ENCODE results near the gene VPS9D1. TPM values are rescaled to one million over a fixed set of nuclear protein-coding genes. Genes with fewer than 3 reads are reported as not detected.

The VPS9D1 gene
- total and polyA plus RNA-seq, 10 of the 15 experiments (the other 5 are each of a cell fraction or from before 2014, with no cell fraction given) = 0.65 to 4.2 (median 1.1) TPM

- TF ChIP-seq PAX8 (IDR thresholded peaks at IDR 0.05) (no peak), EED (IDR thresholded peaks at IDR 0.05; ENCODE audit: low read depth) (no peak), RAD51 (IDR thresholded peaks at IDR 0.05) (no peak), RELA (IDR thresholded peaks at IDR 0.05; ENCODE audit: borderline replicate concordance, partially characterized antibody) (no peak), ZNF622 (IDR thresholded peaks at IDR 0.05) (no peak), MYB (IDR thresholded peaks at IDR 0.05; ENCODE audit: borderline replicate concordance, low read depth, low read length) (no peak)
Measured at GRCh38 chr16:89691986-89692569, 28.6 kb downstream of the VPS9D1 start (continued).

- ATAC-seq (no peak), DNase-seq (ENCODE audit: low read depth, low spot score) (no peak), FAIRE-seq (no peak)
- TF ChIP-seq TAF1 (IDR thresholded peaks at IDR 0.05; ENCODE audit: borderline replicate concordance, low read depth, low read length) (no peak), MTA3 (IDR thresholded peaks at IDR 0.05; ENCODE audit: borderline replicate concordance, low read length) (no peak), SMAD5 (IDR thresholded peaks at IDR 0.05; ENCODE audit: low read depth) (no peak), RAD21 (IDR thresholded peaks at IDR 0.05; ENCODE audit: insufficient read depth, low read depth, low read length) (no peak), RAD51 (IDR thresholded peaks at IDR 0.05) (no peak), E2F8 (IDR thresholded peaks at IDR 0.05; ENCODE audit: low read depth, partially characterized antibody) (no peak), NFXL1 (IDR thresholded peaks at IDR 0.05; ENCODE audit: borderline replicate concordance) (no peak), ZNF274 (IDR thresholded peaks at IDR 0.05; ENCODE audit: insufficient read depth, insufficient read length) (no peak), IRF4 (IDR thresholded peaks at IDR 0.05; ENCODE audit: low read depth, low read length) (no peak), MLLT1 (IDR thresholded peaks at IDR 0.05) (no peak)
- TF ChIP-seq, protein P1, sequence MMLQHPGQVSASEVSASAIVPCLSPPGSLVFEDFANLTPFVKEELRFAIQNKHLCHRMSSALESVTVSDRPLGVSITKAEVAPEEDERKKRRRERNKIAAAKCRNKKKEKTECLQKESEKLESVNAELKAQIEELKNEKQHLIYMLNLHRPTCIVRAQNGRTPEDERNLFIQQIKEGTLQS (IDR thresholded peaks at IDR 0.05; ENCODE audit: borderline replicate concordance, extremely low read depth, low read depth, low read length) = no peak
- in situ Hi-C loops (cut with MboI) (no loop called here), intact Hi-C loops (cut with micrococcal nuclease; ENCODE audit: unreplicated experiment) (no loop called here)
- BruUV-seq (replicated peaks) = no TSS peak
- Histone ChIP-seq H3K36me3 (ENCODE audit: control insufficient read depth in 2 of 2, insufficient read depth in 2 of 2, low read length in 1 of 2) (peaks cover 0 to 12% of the 10 kb centered on the region in 2 experiments; a peak in 3 of 4 replicates), H3K9ac (ENCODE audit: control insufficient read depth, insufficient read depth, low read length) (no peak overlapping the region), H3K9me3 (replicated peaks; ENCODE audit: control insufficient read depth, insufficient read depth, low read length) (no peaks in the 10 kb centered on the region), H4K20me1 (ENCODE audit: control insufficient read depth, insufficient read depth) (no peaks in the 10 kb centered on the region; the same call in 1 of the 2 replicates), H3K27me3 (replicated peaks in 1 of 2; ENCODE audit: control insufficient read depth in 2 of 2, insufficient read depth in 2 of 2, low read length in 1 of 2) (no peaks in the 10 kb centered on the region), H3K27ac (ENCODE audit: control insufficient read depth, insufficient read depth) (no peak overlapping the region), H3K4me3 (no peak overlapping the region), H2AFZ (ENCODE audit: control insufficient read depth, low read depth, low read length) (no peak overlapping the region), H3K4me1 (ENCODE audit: control insufficient read depth, insufficient read depth, low read length) (peaks cover 10% of the 10 kb centered on the region), H3K4me2 (ENCODE audit: control insufficient read depth, insufficient read depth) (no peak overlapping the region), H3K79me2 (ENCODE audit: control insufficient read depth, insufficient read depth, low read length) (peaks cover 11% of the 10 kb centered on the region)
- ChIA-PET RAD21 (ENCODE audit: unreplicated experiment) (interaction anchor here (0.6 kb wide), 1 partner anchor 296 kb away, joined by 3 read pairs; no protein-coding TSS in a partner anchor), SMC1A (ENCODE audit: uncharacterized antibody, unreplicated experiment) (no interaction called here), POLR2A (no interaction called here), CTCF (no interaction called here)
- WGBS (ENCODE audit: insufficient coverage, insufficient replicate concordance, low lambda C conversion rate, missing lambda C conversion rate) = 94% methylated on average over 21 of the region's 21 CpGs
Measured at GRCh38 chr16:89691231-89691985, 29.3 kb downstream of the VPS9D1 start.

All from GM12878 (cell line).